Measurements from ENCODE around the gene ZER1.
A peak's percentile ranks its signal among the peaks of the same experiment; 100 is the strongest.

Gene ZER1

DNA sequence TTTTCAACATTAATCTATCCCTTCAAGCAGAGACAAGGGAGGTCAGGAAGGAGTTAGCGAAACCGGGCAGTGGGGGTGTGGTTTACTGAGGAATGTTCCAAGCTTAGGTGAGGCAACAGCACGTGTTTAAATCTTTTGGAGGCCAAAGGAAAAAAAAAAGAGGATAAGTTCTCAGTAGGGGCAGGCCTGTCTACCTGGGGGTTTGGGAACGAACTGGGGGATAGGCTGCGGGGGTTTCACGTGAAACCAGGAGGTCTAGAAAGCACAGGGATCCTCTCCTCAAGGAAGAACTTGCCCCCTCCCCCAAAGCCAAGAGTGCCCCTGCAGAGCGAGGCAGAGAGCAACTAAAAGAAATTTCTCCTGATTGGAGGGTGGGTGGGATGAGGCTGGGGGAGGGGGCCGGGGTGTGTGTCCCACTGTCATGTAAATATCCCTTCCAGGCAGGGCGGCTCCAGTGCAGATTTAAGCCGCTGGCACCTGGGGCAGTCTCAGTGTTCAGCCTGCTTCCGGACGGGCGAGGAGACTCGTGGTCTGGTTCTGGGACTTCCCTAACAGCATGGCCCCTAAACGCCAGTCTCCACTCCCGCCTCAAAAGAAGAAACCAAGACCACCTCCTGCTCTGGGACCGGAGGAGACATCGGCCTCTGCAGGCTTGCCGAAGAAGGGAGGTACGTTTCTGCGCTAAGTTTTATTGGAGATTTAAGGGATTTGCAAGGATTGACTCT lies 88.2 kb downstream of the ZER1 start:
- peak; percentile 87 for DNase-seq (ENCODE audit: low read depth, low spot score)
- Histone ChIP-seq H3K4me1 (ENCODE audit: control insufficient read depth, insufficient read depth, low read length) (0 out of 2 replicates have a peak, but pooled peaks cover 4% of the 10 kb centered on the region), H3K4me3 (ENCODE audit: low read length) (peak overlapping the region; percentile 90), H3K27ac (ENCODE audit: low read length) (no peak overlapping the region), H3K36me3 (ENCODE audit: control insufficient read depth, insufficient read depth, low read length) (peaks cover 4% of the 10 kb centered on the region; the same call in 1 of the 2 replicates), H3K27me3 (ENCODE audit: control insufficient read depth, insufficient read depth, low read length) (no peaks in the 10 kb centered on the region), H3K9me3 (ENCODE audit: control insufficient read depth, insufficient read depth, low read length) (no peaks in the 10 kb centered on the region)
- no CpG with 5 or more reads among the region's 21 CpGs for WGBS (ENCODE audit: insufficient coverage, insufficient read length)
